Parathyroid adenoma (tissue), 2 donors: ENCODE measurements around the gene PHC3.

Source experiments
- H2AFZ ChIP-seq: fragments of 300-600 bp; sonication (generic); one replicate; pipeline ENCODE4 v1.7.0; 2017; ENCODE audit warnings: antibody characterized with exemption, mild to moderate bottlenecking
- H3K27ac ChIP-seq: fragments of 300-600 bp; sonication (generic); one replicate; pipeline ENCODE4 v1.7.0; 2017
- H3K27me3 ChIP-seq: fragments of 300-600 bp; sonication (generic); one replicate; pipeline ENCODE4 v1.7.0; 2017; ENCODE audit warnings: low read length; ENCODE audit not compliant: control insufficient read depth, insufficient read depth
- H3K36me3 ChIP-seq: fragments of 300-600 bp; sonication (generic); one replicate; pipeline ENCODE4 v1.7.0; 2017; ENCODE audit warnings: low read length; ENCODE audit not compliant: control insufficient read depth, insufficient read depth
- H3K4me1 ChIP-seq: fragments of 300-600 bp; sonication (generic); one replicate; pipeline ENCODE4 v1.7.0; 2017; ENCODE audit warnings: control low read depth
- H3K4me2 ChIP-seq: fragments of 300-600 bp; sonication (generic); one replicate; pipeline ENCODE4 v1.7.0; 2017; ENCODE audit warnings: low read length
- H3K4me3 ChIP-seq: fragments of 300-600 bp; sonication (generic); one replicate; pipeline ENCODE4 v1.7.0; 2017; ENCODE audit warnings: low read depth, low read length
- H3K79me2 ChIP-seq: fragments of 300-600 bp; sonication (generic); one replicate; pipeline ENCODE4 v1.7.0; 2017; ENCODE audit warnings: control low read depth
- H3K9ac ChIP-seq: fragments of 300-600 bp; sonication (generic); one replicate; pipeline ENCODE4 v1.7.0; 2017; ENCODE audit warnings: mild to moderate bottlenecking
- H3K9me3 ChIP-seq: fragments of 300-600 bp; sonication (generic); one replicate; pipeline ENCODE4 v1.7.0; 2017; ENCODE audit warnings: low read length; ENCODE audit not compliant: control insufficient read depth
- TF ChIP-seq, protein P1 (sequence below): fragments of 300-600 bp; sonication (generic); IDR thresholded peaks from one replicate; pipeline ENCODE4 v1.7.0; 2017; ENCODE audit warnings: antibody characterized with exemption, mild to moderate bottlenecking
- donor health status: primary hyperparathyroidism.

PHC3 gene

GRCh38 chr3:170052398-170052797 is 129.1 kb downstream of the PHC3 start:
- H2AFZ ChIP-seq: no peak overlapping the region
- no peaks in the 10 kb centered on the region for H3K36me3 ChIP-seq
- H3K9ac ChIP-seq: no peak overlapping the region
- H3K4me3 ChIP-seq: no peak overlapping the region
- H3K9me3 ChIP-seq: no peaks in the 10 kb centered on the region
- no peak overlapping the region for H3K27ac ChIP-seq
- no peak overlapping the region for H3K4me2 ChIP-seq
- H3K27me3 ChIP-seq: no peaks in the 10 kb centered on the region
- H3K4me1 ChIP-seq: peaks cover 42% of the 10 kb centered on the region
- TF ChIP-seq, protein P1, sequence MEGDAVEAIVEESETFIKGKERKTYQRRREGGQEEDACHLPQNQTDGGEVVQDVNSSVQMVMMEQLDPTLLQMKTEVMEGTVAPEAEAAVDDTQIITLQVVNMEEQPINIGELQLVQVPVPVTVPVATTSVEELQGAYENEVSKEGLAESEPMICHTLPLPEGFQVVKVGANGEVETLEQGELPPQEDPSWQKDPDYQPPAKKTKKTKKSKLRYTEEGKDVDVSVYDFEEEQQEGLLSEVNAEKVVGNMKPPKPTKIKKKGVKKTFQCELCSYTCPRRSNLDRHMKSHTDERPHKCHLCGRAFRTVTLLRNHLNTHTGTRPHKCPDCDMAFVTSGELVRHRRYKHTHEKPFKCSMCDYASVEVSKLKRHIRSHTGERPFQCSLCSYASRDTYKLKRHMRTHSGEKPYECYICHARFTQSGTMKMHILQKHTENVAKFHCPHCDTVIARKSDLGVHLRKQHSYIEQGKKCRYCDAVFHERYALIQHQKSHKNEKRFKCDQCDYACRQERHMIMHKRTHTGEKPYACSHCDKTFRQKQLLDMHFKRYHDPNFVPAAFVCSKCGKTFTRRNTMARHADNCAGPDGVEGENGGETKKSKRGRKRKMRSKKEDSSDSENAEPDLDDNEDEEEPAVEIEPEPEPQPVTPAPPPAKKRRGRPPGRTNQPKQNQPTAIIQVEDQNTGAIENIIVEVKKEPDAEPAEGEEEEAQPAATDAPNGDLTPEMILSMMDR: no peak
- peaks cover 56% of the 10 kb centered on the region for H3K79me2 ChIP-seq

DNA sequence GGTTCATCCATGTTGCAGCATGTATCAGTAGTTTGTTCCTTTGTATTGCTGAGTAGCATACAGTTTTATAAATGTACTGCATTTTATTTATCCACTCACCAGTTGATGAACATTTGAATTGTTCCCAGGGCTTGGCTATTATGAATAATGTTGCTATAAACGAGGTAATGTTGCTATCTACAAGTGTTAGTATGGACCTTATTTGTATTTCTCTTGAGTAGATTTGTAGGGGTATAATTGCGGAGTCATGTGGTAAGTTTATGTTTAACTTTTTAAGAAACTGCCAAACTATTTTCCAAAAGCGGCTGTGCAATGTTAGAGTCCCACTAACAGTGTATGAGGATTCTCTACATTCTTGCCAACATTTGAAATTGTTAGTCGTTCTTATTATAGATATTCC is 130.8 kb downstream of the PHC3 start:
- Histone ChIP-seq H3K4me2 (no peak overlapping the region), H3K36me3 (no peaks in the 10 kb centered on the region), H3K9me3 (no peaks in the 10 kb centered on the region), H3K27me3 (no peaks in the 10 kb centered on the region), H3K4me3 (no peak overlapping the region), H3K9ac (no peak overlapping the region), H3K27ac (peak overlapping the region; percentile 89), H3K79me2 (peaks cover 49% of the 10 kb centered on the region), H2AFZ (no peak overlapping the region), H3K4me1 (peaks cover 41% of the 10 kb centered on the region)
- TF ChIP-seq, protein P1: no peak

DNA sequence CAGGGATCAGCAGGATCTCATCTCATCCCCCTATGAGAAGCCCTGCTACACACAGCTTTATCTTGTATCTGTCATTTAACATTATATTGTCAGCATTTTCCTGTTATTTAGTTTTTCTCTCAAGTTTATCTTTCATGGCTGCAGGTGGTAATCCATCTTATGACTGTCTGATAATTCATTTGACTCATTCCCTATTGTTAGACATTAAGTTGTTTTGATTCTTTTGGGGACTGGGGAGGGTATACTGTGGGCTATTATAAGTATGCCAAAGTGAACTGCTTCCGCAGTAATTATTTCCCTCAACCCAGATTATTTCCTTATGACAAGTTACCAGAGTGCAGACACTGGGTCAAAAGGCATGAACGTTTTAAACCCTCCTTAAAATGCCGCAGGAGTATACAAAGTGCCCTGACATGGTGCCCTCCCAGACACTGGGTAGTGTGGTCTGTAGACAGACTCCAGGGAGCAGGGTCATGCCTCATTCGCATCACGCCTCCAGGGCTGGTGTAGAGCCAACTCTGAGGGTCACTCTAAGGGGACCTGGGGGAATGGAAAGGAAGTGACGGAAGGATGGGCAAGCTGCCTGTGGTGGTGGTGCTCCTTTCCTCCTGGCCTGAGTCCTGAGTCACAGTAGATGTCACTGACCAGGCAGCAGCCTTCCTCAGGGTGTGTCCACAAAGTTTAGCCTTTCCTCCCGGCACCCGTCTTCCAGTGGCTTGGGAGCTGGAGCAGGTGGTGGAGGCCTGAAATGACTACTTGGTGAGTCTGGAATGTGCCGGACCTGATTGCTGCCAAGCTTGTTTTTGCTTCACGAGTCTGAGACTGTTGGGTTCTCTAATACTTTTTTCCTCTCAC is 132.2 kb downstream of the PHC3 start:
- H3K4me3 ChIP-seq: peak overlapping the region; percentile 3
- H3K27ac ChIP-seq: peak overlapping the region; percentile 89
- TF ChIP-seq, protein P1: no peak

GRCh38 chr3:170047133-170047404 is 134.5 kb downstream of the PHC3 start:
- Histone ChIP-seq H3K27ac (peak overlapping the region; percentile 93), H3K9ac (no peak overlapping the region), H3K4me1 (peaks cover 50% of the 10 kb centered on the region), H3K27me3 (no peaks in the 10 kb centered on the region), H3K79me2 (peaks cover 42% of the 10 kb centered on the region), H3K4me3 (no peak overlapping the region), H3K9me3 (no peaks in the 10 kb centered on the region), H3K4me2 (peak overlapping the region; percentile 36), H2AFZ (no peak overlapping the region), H3K36me3 (no peaks in the 10 kb centered on the region)
- TF ChIP-seq, protein P1: no peak

More for the DNA sequence above, 132.2 kb downstream of the PHC3 start:
- Histone ChIP-seq H3K9me3 (no peaks in the 10 kb centered on the region), H3K4me1 (peaks cover 49% of the 10 kb centered on the region), H2AFZ (no peak overlapping the region), H3K36me3 (no peaks in the 10 kb centered on the region), H3K27me3 (no peaks in the 10 kb centered on the region), H3K79me2 (peaks cover 46% of the 10 kb centered on the region), H3K9ac (no peak overlapping the region), H3K4me2 (peak overlapping the region; percentile 36)
